ENCODE data around the gene LAMA3.

LAMA3 gene

DNA sequence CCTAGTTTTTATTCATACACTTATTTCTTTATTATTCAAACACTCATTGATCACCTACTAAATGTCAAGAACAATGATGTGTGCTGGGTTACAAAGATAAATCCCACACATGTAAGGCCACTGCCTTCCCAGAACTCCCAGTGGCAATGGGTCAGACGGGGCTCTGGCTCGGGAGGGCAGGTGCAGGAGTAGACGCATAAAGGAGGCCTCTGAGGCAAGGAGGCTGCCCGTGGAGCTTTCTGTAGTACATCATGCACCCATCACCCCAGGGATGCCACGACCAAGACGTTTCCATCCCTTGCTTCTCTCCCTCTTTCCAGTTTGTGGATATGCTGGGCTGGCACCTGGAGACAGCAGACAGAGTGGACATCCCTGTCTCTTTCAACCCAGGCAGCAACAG lies 172.1 kb downstream of the LAMA3 start:
- no peak for DNase-seq
- Histone ChIP-seq H3K9me3 (no peaks in the 10 kb centered on the region), H3K4me3 (no peak overlapping the region), H3K27ac (peak overlapping the region; percentile 40 to 58), H3K27me3 (no peaks in the 10 kb centered on the region), H3K36me3 (no peaks in the 10 kb centered on the region), H3K4me1 (peaks cover 0 to 40% (median 6%) of the 10 kb centered on the region in 4 donors)
- intact Hi-C loops (cut with DNase I; ENCODE audit: low total_unique reads), result no loop called here
- TF ChIP-seq, protein P1, sequence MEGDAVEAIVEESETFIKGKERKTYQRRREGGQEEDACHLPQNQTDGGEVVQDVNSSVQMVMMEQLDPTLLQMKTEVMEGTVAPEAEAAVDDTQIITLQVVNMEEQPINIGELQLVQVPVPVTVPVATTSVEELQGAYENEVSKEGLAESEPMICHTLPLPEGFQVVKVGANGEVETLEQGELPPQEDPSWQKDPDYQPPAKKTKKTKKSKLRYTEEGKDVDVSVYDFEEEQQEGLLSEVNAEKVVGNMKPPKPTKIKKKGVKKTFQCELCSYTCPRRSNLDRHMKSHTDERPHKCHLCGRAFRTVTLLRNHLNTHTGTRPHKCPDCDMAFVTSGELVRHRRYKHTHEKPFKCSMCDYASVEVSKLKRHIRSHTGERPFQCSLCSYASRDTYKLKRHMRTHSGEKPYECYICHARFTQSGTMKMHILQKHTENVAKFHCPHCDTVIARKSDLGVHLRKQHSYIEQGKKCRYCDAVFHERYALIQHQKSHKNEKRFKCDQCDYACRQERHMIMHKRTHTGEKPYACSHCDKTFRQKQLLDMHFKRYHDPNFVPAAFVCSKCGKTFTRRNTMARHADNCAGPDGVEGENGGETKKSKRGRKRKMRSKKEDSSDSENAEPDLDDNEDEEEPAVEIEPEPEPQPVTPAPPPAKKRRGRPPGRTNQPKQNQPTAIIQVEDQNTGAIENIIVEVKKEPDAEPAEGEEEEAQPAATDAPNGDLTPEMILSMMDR (IDR thresholded peaks at IDR 0.05), result no peak

DNA sequence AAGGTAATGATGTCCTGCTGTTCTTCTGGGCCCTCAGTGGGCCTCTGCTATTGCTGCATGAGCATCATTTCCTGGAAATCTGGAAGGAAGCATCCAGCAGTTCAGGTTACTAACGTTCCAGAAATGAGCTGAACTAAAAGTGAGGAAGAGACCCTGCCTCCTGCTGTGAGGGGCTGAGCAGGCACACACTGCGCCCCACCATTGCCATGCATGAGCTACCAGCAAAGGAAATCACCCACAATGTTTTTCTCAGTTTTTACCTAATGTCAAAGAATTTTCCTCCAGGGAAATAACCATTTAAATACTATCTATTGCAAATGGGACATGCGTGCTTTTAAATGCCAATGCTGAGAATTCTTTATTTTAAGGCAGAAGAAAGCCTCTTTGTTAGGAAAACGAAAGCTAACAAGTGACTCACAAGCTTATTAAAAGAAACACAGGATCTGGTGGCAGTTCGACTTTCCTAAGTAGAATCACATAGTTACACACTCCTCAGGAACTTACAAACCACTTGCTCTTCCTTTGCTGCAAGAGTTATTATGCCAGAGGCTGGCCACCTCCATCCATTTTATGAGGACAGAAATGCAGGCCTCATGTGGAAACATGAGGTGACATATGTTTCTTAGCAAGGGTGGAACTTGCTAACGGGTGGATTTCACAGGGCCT lies 172.7 kb downstream of the LAMA3 start:
- H3K4me3 ChIP-seq, result no peak overlapping the region
- intact Hi-C loops (cut with DNase I; ENCODE audit: low total_unique reads), result no loop called here
- no peaks in the 10 kb centered on the region for H3K9me3 ChIP-seq
- H3K27me3 ChIP-seq, result no peaks in the 10 kb centered on the region
- peaks cover 0 to 40% (median 6%) of the 10 kb centered on the region in 4 donors for H3K4me1 ChIP-seq
- no peaks in the 10 kb centered on the region for H3K36me3 ChIP-seq
- TF ChIP-seq, protein P1 (IDR thresholded peaks at IDR 0.05), result no peak
- DNase-seq, result no peak
- H3K27ac ChIP-seq, result peak overlapping the region; percentile 53 to 58

- DNase-seq, result no peak
- Histone ChIP-seq H3K27me3 (no peaks in the 10 kb centered on the region), H3K4me1 (peaks cover 0 to 40% (median 6%) of the 10 kb centered on the region in 4 donors), H3K9me3 (no peaks in the 10 kb centered on the region), H3K36me3 (no peaks in the 10 kb centered on the region), H3K27ac (peak overlapping the region in 1 of 2 donors; percentile 30), H3K4me3 (no peak overlapping the region)
- intact Hi-C loops (cut with DNase I; ENCODE audit: low total_unique reads), result no loop called here
- TF ChIP-seq, protein P1 (IDR thresholded peaks at IDR 0.05), result no peak
Observed at GRCh38 chr18:23864624-23865023, 175.4 kb downstream of the LAMA3 start.

DNA sequence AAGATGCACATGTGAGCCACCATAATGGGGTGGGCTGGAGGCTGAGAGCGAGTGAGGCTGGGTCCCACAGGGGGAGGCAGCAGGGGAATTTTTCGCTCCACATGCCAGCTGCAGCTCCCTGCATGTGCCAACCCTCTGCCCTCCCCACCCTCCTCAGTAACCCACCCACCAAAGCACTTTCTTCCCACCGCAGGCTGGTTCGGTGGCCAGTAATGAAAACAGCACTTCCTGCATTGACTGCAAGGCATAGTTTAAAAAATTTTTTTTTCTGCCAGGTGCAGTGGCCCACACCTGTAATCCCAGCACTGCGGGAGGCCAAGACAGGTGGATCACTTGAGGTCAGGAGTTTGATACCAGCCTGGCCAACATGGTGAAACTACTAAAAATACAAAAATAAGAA lies 177.8 kb downstream of the LAMA3 start:
- H3K4me1 ChIP-seq, result peaks cover 0 to 27% (median 3%) of the 10 kb centered on the region in 4 donors
- TF ChIP-seq, protein P1 (IDR thresholded peaks at IDR 0.05), result no peak
- no peaks in the 10 kb centered on the region for H3K27me3 ChIP-seq
- H3K36me3 ChIP-seq, result no peaks in the 10 kb centered on the region
- DNase-seq, result no peak
- no peak overlapping the region for H3K27ac ChIP-seq
- H3K4me3 ChIP-seq, result no peak overlapping the region
- intact Hi-C loops (cut with DNase I; ENCODE audit: low total_unique reads), result no loop called here
- H3K9me3 ChIP-seq, result no peaks in the 10 kb centered on the region

GRCh38 chr18:23868136-23868785 lies 179.0 kb downstream of the LAMA3 start:
- Histone ChIP-seq H3K27ac (no peak overlapping the region), H3K9me3 (no peaks in the 10 kb centered on the region), H3K4me3 (no peak overlapping the region), H3K4me1 (peaks cover 0 to 16% (median 0%) of the 10 kb centered on the region in 4 donors), H3K36me3 (no peaks in the 10 kb centered on the region), H3K27me3 (no peaks in the 10 kb centered on the region)
- DNase-seq, result no peak
- TF ChIP-seq, protein P1 (IDR thresholded peaks at IDR 0.05), result no peak
- intact Hi-C loops (cut with DNase I; ENCODE audit: low total_unique reads), result no loop called here
